ENCODE results near the gene PROB1.

DNA sequence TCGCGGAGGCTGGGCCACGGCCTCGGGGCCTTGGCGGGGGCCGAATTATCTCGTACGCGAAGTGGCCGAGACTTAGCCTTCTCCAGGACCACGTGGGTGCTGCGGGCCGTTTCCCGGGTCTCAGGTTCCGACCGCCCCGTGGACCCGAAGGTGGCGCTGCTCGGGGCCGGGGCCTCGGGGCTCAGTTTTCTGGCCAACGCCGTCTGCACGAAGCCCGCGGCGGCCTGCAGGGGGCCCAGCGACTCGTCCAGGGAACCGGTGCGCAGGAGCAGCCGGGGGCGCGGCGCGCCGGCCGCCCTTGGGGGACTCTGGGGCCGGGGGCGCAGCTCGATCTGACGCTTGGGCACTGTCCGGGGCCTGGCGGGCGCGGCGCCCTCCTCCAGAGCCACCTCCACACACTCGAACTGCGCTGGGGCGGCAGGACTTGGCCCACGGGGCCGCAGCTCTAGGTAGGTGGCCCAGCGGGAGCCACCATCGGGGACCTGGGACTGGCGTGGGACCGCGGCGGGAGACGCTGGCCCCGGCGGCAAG lies 716 bp downstream of the PROB1 start:
- no peak for TF ChIP-seq POLR2A (IDR thresholded peaks at IDR 0.05)
- TF ChIP-seq, protein P1, sequence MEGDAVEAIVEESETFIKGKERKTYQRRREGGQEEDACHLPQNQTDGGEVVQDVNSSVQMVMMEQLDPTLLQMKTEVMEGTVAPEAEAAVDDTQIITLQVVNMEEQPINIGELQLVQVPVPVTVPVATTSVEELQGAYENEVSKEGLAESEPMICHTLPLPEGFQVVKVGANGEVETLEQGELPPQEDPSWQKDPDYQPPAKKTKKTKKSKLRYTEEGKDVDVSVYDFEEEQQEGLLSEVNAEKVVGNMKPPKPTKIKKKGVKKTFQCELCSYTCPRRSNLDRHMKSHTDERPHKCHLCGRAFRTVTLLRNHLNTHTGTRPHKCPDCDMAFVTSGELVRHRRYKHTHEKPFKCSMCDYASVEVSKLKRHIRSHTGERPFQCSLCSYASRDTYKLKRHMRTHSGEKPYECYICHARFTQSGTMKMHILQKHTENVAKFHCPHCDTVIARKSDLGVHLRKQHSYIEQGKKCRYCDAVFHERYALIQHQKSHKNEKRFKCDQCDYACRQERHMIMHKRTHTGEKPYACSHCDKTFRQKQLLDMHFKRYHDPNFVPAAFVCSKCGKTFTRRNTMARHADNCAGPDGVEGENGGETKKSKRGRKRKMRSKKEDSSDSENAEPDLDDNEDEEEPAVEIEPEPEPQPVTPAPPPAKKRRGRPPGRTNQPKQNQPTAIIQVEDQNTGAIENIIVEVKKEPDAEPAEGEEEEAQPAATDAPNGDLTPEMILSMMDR (IDR thresholded peaks at IDR 0.05 in 4 of 5, conservative IDR thresholded peaks at IDR 0.05 in 1 of 5), result peak; percentile 39 to 82 (median 60)

All from gastrocnemius medialis (tissue), 4 donors.